HG03571 (cell line): ENCODE measurements around the gene STK16.

Experiments used
- ATAC-seq: cut with Tn5 transposase; IDR thresholded peaks from one replicate; pipeline ENCODE4 v1.9.1; 2021; ENCODE audit not compliant: unreplicated experiment

Gene STK16

DNA sequence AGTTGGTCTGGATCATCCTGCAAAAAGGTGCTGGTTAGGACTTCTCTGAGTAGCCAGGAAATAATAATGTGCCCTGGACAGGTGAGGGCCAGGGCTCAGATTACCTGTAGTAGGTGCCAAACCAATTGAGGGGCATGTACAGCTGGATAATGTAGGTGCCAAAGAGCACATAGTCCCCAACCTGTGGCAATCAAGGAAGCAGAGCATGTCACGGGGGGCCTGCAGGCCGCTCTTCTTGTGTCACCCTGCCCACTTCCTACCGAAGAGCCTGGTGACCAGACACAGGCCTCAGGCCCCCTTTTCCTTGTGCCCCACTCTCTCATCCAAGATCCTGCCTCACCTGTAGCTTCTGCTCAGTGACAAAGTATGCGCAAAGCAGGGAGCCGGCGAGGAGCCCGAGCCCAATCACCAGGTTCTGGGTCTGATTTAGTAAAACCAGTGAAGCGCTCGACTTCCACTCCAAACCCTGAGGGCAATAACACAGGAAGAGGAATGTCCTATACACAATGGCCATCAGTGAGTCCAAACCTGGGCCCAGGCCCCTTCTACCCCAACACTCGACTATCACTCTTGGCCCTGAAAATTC lies 31.7 kb upstream of the STK16 start:
- ATAC-seq = no peak

DNA sequence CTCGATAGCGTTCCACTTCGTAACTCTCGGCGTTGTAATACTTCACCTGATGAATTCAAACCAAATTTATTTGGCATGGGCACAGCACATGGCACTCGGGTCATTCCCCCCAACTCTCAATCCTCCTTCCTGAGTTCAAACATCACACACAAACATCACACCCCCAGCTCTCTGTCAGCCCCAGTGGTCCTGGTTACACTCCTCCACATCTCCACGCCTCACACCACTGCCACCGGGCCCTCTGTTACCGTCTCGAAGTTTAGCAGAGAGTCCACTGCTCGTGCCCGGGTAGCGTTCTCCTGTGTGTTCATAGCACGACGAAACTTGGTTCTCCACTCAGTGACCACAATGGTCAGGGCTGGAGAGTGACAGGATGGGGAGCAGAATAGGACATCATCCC lies 31.1 kb upstream of the STK16 start:
- ATAC-seq = no peak

GRCh38 chr2:219214786-219215185 lies 30.5 kb upstream of the STK16 start:
- ATAC-seq = no peak

DNA sequence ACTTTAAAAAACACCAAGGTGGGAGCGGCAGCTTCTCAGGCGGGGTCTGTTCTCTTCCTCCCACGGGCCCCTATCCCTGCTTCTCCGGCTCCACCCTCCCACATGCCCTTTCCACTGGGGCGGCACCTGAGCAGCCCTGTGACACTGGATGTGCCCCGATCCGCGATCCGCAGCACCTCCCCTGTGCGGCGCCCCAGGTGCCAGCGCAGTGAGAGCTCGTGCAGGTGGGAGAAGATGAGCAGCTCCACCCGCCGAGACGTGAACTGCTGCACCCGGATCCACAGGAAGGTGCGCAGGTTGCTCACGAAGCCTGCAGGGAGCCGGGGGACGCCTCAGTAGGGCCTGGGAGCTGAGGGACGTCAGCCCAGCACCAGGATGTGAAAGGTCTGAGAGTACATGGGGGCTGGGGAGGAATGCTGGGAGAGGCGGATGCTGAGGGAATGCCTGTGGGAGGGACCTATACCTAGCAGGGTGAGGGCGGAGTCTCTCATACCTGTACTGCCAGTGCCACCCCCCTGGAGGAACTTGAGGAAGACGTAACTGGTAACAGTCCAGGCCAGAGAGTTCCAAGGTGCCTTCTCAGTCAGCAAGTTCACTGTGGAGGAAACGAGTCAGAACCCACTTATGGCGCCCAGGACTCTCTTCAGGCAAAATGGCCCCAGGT lies 29.3 kb upstream of the STK16 start:
- no peak for ATAC-seq

DNA sequence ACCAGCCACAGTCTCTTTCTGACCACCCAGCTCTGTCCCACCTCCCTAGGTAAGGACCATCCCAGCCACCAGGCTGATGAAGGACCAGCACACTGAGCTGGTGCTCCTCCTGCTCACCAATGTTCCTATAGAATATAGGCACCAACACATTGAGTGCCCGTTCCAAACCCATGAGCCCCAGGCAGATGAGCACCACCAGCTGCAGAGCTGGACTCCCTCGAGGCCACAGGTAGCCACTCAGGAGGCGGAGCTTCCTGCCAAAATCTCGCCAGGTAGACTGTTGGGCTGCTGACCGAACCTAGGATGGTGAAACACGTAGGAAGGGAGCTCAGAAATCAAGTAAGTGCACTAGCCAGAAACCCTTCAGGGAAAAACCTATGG lies 28.8 kb upstream of the STK16 start:
- ATAC-seq = no peak

DNA sequence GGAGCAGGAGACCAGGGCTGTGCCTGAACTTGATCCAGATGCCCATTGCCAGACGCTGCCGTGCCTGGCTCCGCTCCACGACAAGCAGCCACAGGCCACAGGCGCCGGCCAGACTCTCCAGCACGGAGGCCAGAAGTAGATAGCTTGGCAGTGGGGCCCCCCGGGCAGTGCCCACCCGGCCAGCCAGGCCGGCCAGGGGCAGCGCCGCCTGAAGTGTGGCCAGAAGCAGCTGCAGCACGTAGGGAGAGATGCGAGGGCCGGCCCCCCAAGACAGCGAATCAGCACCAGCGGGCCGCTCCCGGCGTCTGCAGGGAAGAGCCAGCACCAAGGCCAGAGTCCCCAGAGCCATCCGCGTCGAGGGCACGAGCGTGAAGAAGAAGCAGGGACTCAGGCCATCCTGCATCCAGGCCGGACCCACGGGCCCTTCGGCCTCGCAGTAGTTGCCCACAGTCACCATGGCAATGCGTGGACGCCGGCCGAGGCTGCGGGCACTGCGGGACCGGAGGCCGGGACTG lies 27.0 kb upstream of the STK16 start:
- peak; percentile 17 for ATAC-seq

DNA sequence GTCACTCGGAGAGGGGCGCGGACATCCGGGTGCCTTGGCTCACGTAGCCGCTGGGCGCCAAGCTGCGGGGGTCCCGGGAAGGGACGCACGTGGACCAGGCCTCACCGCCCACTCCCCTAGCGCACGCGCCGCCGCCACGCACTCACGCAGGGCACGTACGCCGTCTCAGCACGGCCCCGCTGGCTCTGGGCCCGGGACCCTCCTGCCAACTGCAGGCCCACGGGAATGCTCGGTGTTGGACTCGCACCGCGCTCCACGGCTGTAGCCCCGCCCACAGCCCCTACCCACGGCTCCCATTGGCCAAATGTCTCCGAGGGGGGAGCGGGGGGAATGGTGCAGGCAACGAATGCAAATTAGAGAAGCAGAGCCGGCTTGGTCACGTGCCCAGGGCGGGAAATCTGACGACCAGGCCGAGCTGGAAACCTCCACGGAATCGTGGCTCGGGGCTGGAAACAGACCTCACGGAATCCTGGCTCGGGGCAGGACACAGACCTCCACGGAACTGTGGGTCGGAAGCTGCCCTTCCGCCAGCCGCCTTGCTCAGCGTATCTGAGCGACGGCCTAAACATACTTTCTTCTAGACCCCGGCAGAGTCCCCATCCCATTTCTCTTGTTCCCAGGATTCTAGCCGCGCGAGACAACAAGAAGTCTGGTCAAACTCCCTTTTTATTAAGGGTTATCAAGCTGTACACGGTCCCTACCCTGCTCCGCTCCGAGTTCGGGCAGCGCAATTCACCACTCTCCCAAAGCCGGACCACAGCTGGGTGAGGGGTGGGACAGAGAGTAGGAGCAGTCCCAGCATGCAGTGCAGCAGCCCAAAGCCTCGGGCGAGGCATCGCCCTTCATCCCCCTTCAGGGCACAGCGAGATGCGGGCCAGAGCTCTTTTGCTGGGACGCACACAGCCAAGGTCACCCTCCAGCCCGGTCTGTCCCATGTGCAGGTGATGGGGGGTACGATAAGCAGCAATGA lies 26.3 kb upstream of the STK16 start, which contains the start of gene ABCB6:
Gene ABCB6, minus strand, starts transcription at position 227 of the 970 bp plus-strand sequence. CDS start 285 bp downstream, outside the sequence.
- peak; percentile 82 for ATAC-seq

GRCh38 chr2:219219784-219220532 lies 25.3 kb upstream of the STK16 start:
- ATAC-seq = no peak

GRCh38 chr2:219220652-219221402 lies 24.5 kb upstream of the STK16 start:
- ATAC-seq = no peak

GRCh38 chr2:219221957-219222518 lies 23.2 kb upstream of the STK16 start:
- ATAC-seq = no peak

DNA sequence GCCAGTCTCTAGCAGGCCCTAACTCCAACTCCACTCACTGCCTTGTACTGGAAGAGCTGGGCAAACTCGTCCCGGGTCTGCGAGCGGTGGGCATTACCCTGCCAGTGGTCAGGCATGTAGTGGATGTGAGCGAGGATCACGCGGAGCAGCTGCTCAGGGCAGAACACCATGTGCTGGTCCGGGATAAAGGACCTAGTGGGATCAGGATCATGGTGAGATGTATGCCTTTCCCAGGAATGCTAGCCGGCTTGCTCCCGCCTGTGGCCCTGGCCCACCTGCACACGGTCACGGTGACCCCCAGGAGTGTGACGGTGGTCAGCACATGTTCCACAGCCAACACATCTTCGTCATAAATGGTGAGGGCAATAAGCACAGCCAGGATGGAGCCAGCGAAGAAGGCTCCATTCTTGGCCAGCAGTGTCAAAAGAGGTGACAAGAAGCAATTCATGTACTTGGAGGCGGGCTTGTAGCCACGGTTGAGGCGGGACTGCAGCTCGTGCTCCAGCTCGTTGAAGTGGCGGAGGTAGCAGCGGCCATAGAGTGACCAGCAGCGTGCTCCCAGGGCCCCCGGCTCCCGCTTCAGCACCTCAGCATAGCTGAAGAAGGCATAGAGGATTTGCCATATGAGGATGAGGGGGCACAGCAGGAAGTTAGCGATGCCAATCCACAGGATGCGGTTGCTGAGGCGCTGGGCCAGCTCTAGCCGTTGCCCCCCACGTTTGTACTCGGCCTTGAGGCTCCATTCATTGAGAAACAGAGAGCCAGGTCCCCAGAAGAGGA lies 21.3 kb upstream of the STK16 start:
- no peak for ATAC-seq

GRCh38 chr2:219225350-219225749 lies 19.9 kb upstream of the STK16 start:
- no peak for ATAC-seq

DNA sequence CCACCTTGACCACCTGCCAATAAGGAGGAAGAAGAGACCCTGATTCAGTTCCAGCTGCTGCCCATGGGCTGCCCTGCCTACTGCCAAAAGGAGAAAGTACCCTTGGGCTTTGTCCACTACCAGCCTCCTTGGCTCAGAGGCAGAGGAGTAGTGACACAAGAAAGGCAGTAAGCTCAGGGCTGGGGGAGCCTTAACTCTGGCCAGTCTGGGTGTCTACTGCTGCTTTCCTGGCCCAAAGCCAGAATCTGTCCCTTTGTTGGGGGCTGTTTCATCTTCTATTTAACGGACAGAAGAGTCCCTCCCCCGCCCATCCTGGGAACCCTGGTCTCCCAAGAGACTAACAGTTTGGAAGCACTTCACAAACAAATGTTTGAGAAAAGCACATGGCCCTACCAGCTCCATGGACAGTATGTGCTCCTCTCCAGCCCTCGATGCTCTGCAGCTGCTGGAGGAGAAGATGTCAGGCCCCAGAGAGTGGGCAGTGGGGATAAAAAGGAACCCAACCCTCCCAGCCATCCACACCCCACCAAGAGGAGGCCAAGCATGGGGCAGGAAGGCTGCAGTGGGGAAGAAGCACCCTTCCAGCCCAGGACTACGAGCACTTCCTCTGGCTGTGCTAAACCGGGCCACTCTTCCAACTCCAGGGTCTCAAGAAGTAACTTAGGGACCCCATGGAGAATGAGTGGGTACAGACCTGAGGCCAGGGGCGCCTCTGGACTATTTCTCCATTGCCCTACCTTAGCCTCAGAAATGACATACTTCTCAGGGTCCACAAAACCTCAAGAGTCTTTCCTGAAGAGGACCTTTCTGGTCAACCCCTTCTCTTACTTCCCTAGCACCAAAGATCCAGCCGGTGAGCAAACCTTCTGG lies 17.0 kb upstream of the STK16 start:
- ATAC-seq = no peak

DNA sequence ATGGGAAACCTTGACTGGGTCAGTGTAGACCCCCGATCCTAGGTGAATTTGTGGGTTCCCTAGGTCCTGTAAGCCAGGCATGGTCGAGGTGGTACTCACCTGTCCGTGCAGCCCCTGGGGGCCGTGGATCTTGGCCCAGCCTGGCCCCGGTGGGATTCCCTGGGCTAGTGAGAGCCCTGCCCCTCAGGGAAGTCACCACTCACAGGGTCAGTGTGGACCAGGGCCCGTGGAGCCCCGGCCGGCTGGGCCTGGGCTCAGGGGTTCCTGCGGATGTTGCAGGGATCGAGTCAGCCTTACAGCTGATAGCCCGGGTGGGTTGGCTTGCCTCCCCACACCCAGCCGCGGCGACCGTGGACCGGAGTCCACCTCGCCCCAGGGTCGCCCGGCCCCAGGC lies 16.4 kb upstream of the STK16 start:
- no peak for ATAC-seq

DNA sequence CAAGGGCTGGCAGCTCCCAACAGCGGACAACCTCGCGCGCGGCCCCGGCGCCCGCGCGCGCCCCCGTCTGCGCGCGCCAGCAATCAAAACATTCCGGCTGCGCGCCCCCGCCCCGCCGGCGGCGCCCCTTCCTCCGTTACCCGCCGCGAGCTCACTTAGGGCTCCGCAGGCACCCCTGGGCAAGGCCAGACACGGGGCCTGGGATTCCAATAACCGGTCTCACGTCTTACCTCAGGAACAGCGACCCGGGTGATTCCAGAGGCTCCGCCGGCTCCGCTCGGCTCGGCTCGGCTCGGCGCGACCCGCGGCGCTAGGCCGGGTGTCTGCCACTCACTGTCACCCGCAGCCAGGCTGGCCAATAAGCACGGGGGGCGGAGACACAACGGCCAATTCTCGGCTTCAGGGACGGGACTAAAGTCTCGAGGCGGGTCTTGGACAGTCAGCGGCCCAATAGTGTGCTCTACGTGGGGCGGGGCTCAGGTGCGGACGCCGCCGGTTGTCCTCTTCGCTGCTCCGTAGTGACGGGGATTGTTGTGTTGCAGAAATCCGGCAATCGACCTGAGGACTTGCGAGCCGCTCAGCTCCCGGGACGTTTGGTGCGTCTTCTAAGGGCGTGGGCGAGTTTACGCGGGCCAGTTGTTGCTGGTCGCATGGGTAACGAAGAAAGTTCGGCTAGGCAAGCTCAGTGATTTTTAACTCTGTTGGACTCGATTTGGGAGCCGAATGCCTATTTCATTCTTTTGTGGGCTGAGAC lies 15.8 kb upstream of the STK16 start, which contains the start of the genes ANKZF1 and ATG9A:
Gene ANKZF1, plus strand, starts transcription at position 502 of the 754 bp plus-strand sequence. CDS start 452 bp downstream, outside the sequence.
Gene ATG9A, minus strand, starts transcription at position 332 of the 754 bp plus-strand sequence. CDS start 1,612 bp downstream, outside the sequence.
- peak; percentile 97 for ATAC-seq

- ATAC-seq = no peak
Observed at GRCh38 chr2:219230059-219230540, 15.2 kb upstream of the STK16 start.

DNA sequence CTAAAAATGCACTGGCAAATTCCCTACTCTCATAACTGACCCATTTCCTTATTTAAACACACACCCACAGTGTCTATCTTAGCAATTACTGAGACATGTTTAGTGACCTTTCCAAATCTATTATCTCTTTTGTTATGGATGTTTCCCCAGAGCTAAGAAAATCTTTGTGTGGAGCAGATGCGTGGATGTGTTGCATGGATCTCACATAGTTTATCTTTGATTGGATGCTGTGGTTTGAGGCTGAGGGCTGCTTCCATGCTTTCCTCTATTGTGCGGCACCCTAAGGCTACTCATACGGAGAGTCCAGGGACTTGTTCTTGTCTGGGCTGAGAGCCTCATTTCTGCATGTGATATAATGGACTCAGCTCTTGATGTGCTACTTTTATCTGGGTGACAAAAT lies 10.9 kb upstream of the STK16 start:
- no peak for ATAC-seq
